ENCODE results near the gene SEL1L2.

Gene SEL1L2

GRCh38 chr20:13991311-13991710, 897 bp upstream of the SEL1L2 start:
- H2BK5ac ChIP-seq (ENCODE audit: low read length): no peak overlapping the region
- WGBS (ENCODE audit: extremely low coverage, insufficient coverage, low lambda C conversion rate): no CpG with 5 or more reads among the region's 1 CpG

GRCh38 chr20:13984211-13984610, 6.2 kb downstream of the SEL1L2 start:
- no peaks in the 10 kb centered on the region for H3K36me3 ChIP-seq (ENCODE audit: control insufficient read depth, insufficient read depth, low read length)
- no CpG with 5 or more reads among the region's 4 CpGs for WGBS (ENCODE audit: extremely low coverage, insufficient coverage, low lambda C conversion rate)
- H3K56ac ChIP-seq (ENCODE audit: low read length): no peak overlapping the region
- no peak overlapping the region for H2AK5ac ChIP-seq (ENCODE audit: low read length)
- no peak overlapping the region for H3K4me2 ChIP-seq (ENCODE audit: low read length)
- H3K27me3 ChIP-seq (ENCODE audit: insufficient read depth, low read length, poor library complexity): no peaks in the 10 kb centered on the region
- no peak overlapping the region for H3K4ac ChIP-seq (ENCODE audit: low read depth, low read length)
- H2BK5ac ChIP-seq (ENCODE audit: low read length): no peak overlapping the region
- no peaks in the 10 kb centered on the region for H3K79me2 ChIP-seq (ENCODE audit: control insufficient read depth, insufficient read depth, low read length)
- no peak overlapping the region for H4K8ac ChIP-seq (ENCODE audit: low read depth, low read length)
- no peak overlapping the region for H4K5ac ChIP-seq (ENCODE audit: low read length)
- no peak overlapping the region for H2BK120ac ChIP-seq (ENCODE audit: low read depth, low read length)
- no peaks in the 10 kb centered on the region for H3K4me1 ChIP-seq (ENCODE audit: control insufficient read depth, low read depth, low read length)
- H3K79me1 ChIP-seq (ENCODE audit: low read length): no peaks in the 10 kb centered on the region
- no peak overlapping the region for H2BK15ac ChIP-seq (replicated peaks; ENCODE audit: low read depth)
- no peak overlapping the region for H3K18ac ChIP-seq (ENCODE audit: low read length)
- DNase-seq: no peak
- H3K23ac ChIP-seq (ENCODE audit: low read length): no peak overlapping the region
- no peak overlapping the region for H3K27ac ChIP-seq (ENCODE audit: low read depth, low read length)
- no peak overlapping the region for H3K4me3 ChIP-seq (ENCODE audit: low read length)
- H3K9ac ChIP-seq (ENCODE audit: low read length): no peak overlapping the region

More at GRCh38 chr20:13991311-13991710, 897 bp upstream of the SEL1L2 start:
- Histone ChIP-seq H2BK15ac (replicated peaks; ENCODE audit: low read depth) (no peak overlapping the region), H3K4ac (ENCODE audit: low read depth, low read length) (no peak overlapping the region), H3K27ac (ENCODE audit: low read depth, low read length) (no peak overlapping the region), H3K27me3 (ENCODE audit: insufficient read depth, low read length, poor library complexity) (no peaks in the 10 kb centered on the region), H4K8ac (ENCODE audit: low read depth, low read length) (no peak overlapping the region), H2BK120ac (ENCODE audit: low read depth, low read length) (no peak overlapping the region), H3K4me2 (ENCODE audit: low read length) (no peak overlapping the region), H3K4me1 (ENCODE audit: control insufficient read depth, low read depth, low read length) (no peaks in the 10 kb centered on the region), H3K36me3 (ENCODE audit: control insufficient read depth, insufficient read depth, low read length) (no peaks in the 10 kb centered on the region), H2AK5ac (ENCODE audit: low read length) (no peak overlapping the region), H3K9ac (ENCODE audit: low read length) (no peak overlapping the region), H3K18ac (ENCODE audit: low read length) (no peak overlapping the region), H3K56ac (ENCODE audit: low read length) (no peak overlapping the region), H3K23ac (ENCODE audit: low read length) (no peak overlapping the region), H3K4me3 (ENCODE audit: low read length) (no peak overlapping the region), H4K5ac (ENCODE audit: low read length) (no peak overlapping the region), H3K79me2 (ENCODE audit: control insufficient read depth, insufficient read depth, low read length) (no peaks in the 10 kb centered on the region), H3K79me1 (ENCODE audit: low read length) (no peaks in the 10 kb centered on the region)
- DNase-seq: peak; percentile 55

- no peak for DNase-seq
- Histone ChIP-seq H3K27me3 (ENCODE audit: insufficient read depth, low read length, poor library complexity) (no peaks in the 10 kb centered on the region), H3K18ac (ENCODE audit: low read length) (no peak overlapping the region), H3K27ac (ENCODE audit: low read depth, low read length) (no peak overlapping the region), H4K8ac (ENCODE audit: low read depth, low read length) (no peak overlapping the region), H3K56ac (ENCODE audit: low read length) (no peak overlapping the region), H3K36me3 (ENCODE audit: control insufficient read depth, insufficient read depth, low read length) (no peaks in the 10 kb centered on the region), H2BK120ac (ENCODE audit: low read depth, low read length) (no peak overlapping the region), H3K23ac (ENCODE audit: low read length) (no peak overlapping the region), H2BK5ac (ENCODE audit: low read length) (no peak overlapping the region), H2AK5ac (ENCODE audit: low read length) (no peak overlapping the region), H3K79me1 (ENCODE audit: low read length) (no peaks in the 10 kb centered on the region), H2BK15ac (replicated peaks; ENCODE audit: low read depth) (no peak overlapping the region), H3K4me2 (ENCODE audit: low read length) (no peak overlapping the region), H3K9ac (ENCODE audit: low read length) (no peak overlapping the region), H4K5ac (ENCODE audit: low read length) (no peak overlapping the region), H3K79me2 (ENCODE audit: control insufficient read depth, insufficient read depth, low read length) (no peaks in the 10 kb centered on the region), H3K4ac (ENCODE audit: low read depth, low read length) (no peak overlapping the region), H3K4me1 (ENCODE audit: control insufficient read depth, low read depth, low read length) (no peaks in the 10 kb centered on the region), H3K4me3 (ENCODE audit: low read length) (no peak overlapping the region)
- WGBS (ENCODE audit: extremely low coverage, insufficient coverage, low lambda C conversion rate): no CpG with 5 or more reads among the region's 3 CpGs
Observed at GRCh38 chr20:13960525-13960924, 29.9 kb downstream of the SEL1L2 start.

- H2AK5ac ChIP-seq (ENCODE audit: low read length): no peak overlapping the region
- H3K4me3 ChIP-seq (ENCODE audit: low read length): no peak overlapping the region
- no peak overlapping the region for H2BK5ac ChIP-seq (ENCODE audit: low read length)
- H3K23ac ChIP-seq (ENCODE audit: low read length): no peak overlapping the region
- H2BK120ac ChIP-seq (ENCODE audit: low read depth, low read length): no peak overlapping the region
- H3K56ac ChIP-seq (ENCODE audit: low read length): no peak overlapping the region
- no peak overlapping the region for H3K27ac ChIP-seq (ENCODE audit: low read depth, low read length)
- H3K79me2 ChIP-seq (ENCODE audit: control insufficient read depth, insufficient read depth, low read length): no peaks in the 10 kb centered on the region
- no peak overlapping the region for H3K18ac ChIP-seq (ENCODE audit: low read length)
- no peak overlapping the region for H3K9ac ChIP-seq (ENCODE audit: low read length)
- no peaks in the 10 kb centered on the region for H3K4me1 ChIP-seq (ENCODE audit: control insufficient read depth, low read depth, low read length)
- DNase-seq: no peak
- no peak overlapping the region for H3K4me2 ChIP-seq (ENCODE audit: low read length)
- no CpG with 5 or more reads among the region's 2 CpGs for WGBS (ENCODE audit: extremely low coverage, insufficient coverage, low lambda C conversion rate)
- H3K4ac ChIP-seq (ENCODE audit: low read depth, low read length): no peak overlapping the region
- no peaks in the 10 kb centered on the region for H3K79me1 ChIP-seq (ENCODE audit: low read length)
- no peaks in the 10 kb centered on the region for H3K36me3 ChIP-seq (ENCODE audit: control insufficient read depth, insufficient read depth, low read length)
- H4K8ac ChIP-seq (ENCODE audit: low read depth, low read length): no peak overlapping the region
- no peak overlapping the region for H4K5ac ChIP-seq (ENCODE audit: low read length)
- no peaks in the 10 kb centered on the region for H3K27me3 ChIP-seq (ENCODE audit: insufficient read depth, low read length, poor library complexity)
- H2BK15ac ChIP-seq (replicated peaks; ENCODE audit: low read depth): no peak overlapping the region
Observed at GRCh38 chr20:13960119-13960518, 30.3 kb downstream of the SEL1L2 start.

- H3K4me2 ChIP-seq (ENCODE audit: low read length): no peak overlapping the region
- no peak overlapping the region for H4K5ac ChIP-seq (ENCODE audit: low read length)
- H3K36me3 ChIP-seq (ENCODE audit: control insufficient read depth, insufficient read depth, low read length): no peaks in the 10 kb centered on the region
- no peak overlapping the region for H3K27ac ChIP-seq (ENCODE audit: low read depth, low read length)
- no peak overlapping the region for H3K18ac ChIP-seq (ENCODE audit: low read length)
- H4K8ac ChIP-seq (ENCODE audit: low read depth, low read length): no peak overlapping the region
- no peak overlapping the region for H2BK15ac ChIP-seq (replicated peaks; ENCODE audit: low read depth)
- no peak overlapping the region for H3K23ac ChIP-seq (ENCODE audit: low read length)
- H2AK5ac ChIP-seq (ENCODE audit: low read length): no peak overlapping the region
- H3K56ac ChIP-seq (ENCODE audit: low read length): no peak overlapping the region
- H2BK120ac ChIP-seq (ENCODE audit: low read depth, low read length): no peak overlapping the region
- H2BK5ac ChIP-seq (ENCODE audit: low read length): no peak overlapping the region
- WGBS (ENCODE audit: extremely low coverage, insufficient coverage, low lambda C conversion rate): no CpG with 5 or more reads among the region's 6 CpGs
- DNase-seq: peak; percentile 44
- H3K4ac ChIP-seq (ENCODE audit: low read depth, low read length): no peak overlapping the region
- H3K4me1 ChIP-seq (ENCODE audit: control insufficient read depth, low read depth, low read length): no peaks in the 10 kb centered on the region
- no peak overlapping the region for H3K9ac ChIP-seq (ENCODE audit: low read length)
- H3K79me2 ChIP-seq (ENCODE audit: control insufficient read depth, insufficient read depth, low read length): no peaks in the 10 kb centered on the region
- H3K27me3 ChIP-seq (ENCODE audit: insufficient read depth, low read length, poor library complexity): no peaks in the 10 kb centered on the region
- H3K4me3 ChIP-seq (ENCODE audit: low read length): no peak overlapping the region
- no peaks in the 10 kb centered on the region for H3K79me1 ChIP-seq (ENCODE audit: low read length)
Observed at GRCh38 chr20:13953227-13953626, 37.2 kb downstream of the SEL1L2 start.

GRCh38 chr20:13947719-13948118, 42.7 kb downstream of the SEL1L2 start:
- H2BK15ac ChIP-seq (replicated peaks; ENCODE audit: low read depth): no peak overlapping the region
- no peak overlapping the region for H3K56ac ChIP-seq (ENCODE audit: low read length)
- no peak overlapping the region for H3K23ac ChIP-seq (ENCODE audit: low read length)
- no peak overlapping the region for H3K18ac ChIP-seq (ENCODE audit: low read length)
- H2BK5ac ChIP-seq (ENCODE audit: low read length): no peak overlapping the region
- no peaks in the 10 kb centered on the region for H3K79me1 ChIP-seq (ENCODE audit: low read length)
- no CpG with 5 or more reads among the region's 3 CpGs for WGBS (ENCODE audit: extremely low coverage, insufficient coverage, low lambda C conversion rate)
- H4K8ac ChIP-seq (ENCODE audit: low read depth, low read length): no peak overlapping the region
- H2BK120ac ChIP-seq (ENCODE audit: low read depth, low read length): no peak overlapping the region
- no peaks in the 10 kb centered on the region for H3K4me1 ChIP-seq (ENCODE audit: control insufficient read depth, low read depth, low read length)
- no peak overlapping the region for H3K4me3 ChIP-seq (ENCODE audit: low read length)
- no peaks in the 10 kb centered on the region for H3K79me2 ChIP-seq (ENCODE audit: control insufficient read depth, insufficient read depth, low read length)
- H2AK5ac ChIP-seq (ENCODE audit: low read length): no peak overlapping the region
- no peak for DNase-seq
- no peak overlapping the region for H3K9ac ChIP-seq (ENCODE audit: low read length)
- H3K4me2 ChIP-seq (ENCODE audit: low read length): no peak overlapping the region
- no peaks in the 10 kb centered on the region for H3K27me3 ChIP-seq (ENCODE audit: insufficient read depth, low read length, poor library complexity)
- H3K36me3 ChIP-seq (ENCODE audit: control insufficient read depth, insufficient read depth, low read length): no peaks in the 10 kb centered on the region
- H4K5ac ChIP-seq (ENCODE audit: low read length): no peak overlapping the region
- no peak overlapping the region for H3K27ac ChIP-seq (ENCODE audit: low read depth, low read length)
- no peak overlapping the region for H3K4ac ChIP-seq (ENCODE audit: low read depth, low read length)
